Activated CD8-positive, alpha-beta T cell treated with anti-CD3 and anti-CD28 coated beads for 36 hours (primary cell): ENCODE data around the gene UBA7. TPM values are rescaled to one million over a fixed set of nuclear protein-coding genes. Genes with fewer than 3 reads are reported as not detected.

Experiments
- ATAC-seq: fragments of 200-7000 bp; cut with Tn5 transposase; one replicate; pipeline ENCODE4 v1.10.0; 2021; ENCODE audit warnings: mild to moderate bottlenecking, moderate library complexity
- CTCF ChIA-PET: fragments of 350-600 bp; sonication (Branson Sonifier 250); formaldehyde crosslinking; loops from one replicate; lab custom pipeline; 2021; ENCODE audit warnings: antibody characterized with exemption; lab: Charles Lee
- POLR2A ChIA-PET: fragments of 350-600 bp; sonication (Branson Sonifier 250); formaldehyde crosslinking; loops from one replicate; lab custom pipeline; 2021; ENCODE audit warnings: antibody characterized with exemption; lab: Charles Lee
- DNase-seq: peaks from one replicate; pipeline ENCODE4 v3.0.0-alpha.2; 2020
- H3K27ac Mint-ChIP-seq: one replicate; pipeline ENCODE4 v1.8.0; 2021; ENCODE audit warnings: mild to moderate bottlenecking, mixed read lengths
- H3K27me3 Mint-ChIP-seq: one replicate; pipeline ENCODE4 v1.8.0; 2021; ENCODE audit warnings: mixed read lengths
- H3K36me3 Mint-ChIP-seq: one replicate; pipeline ENCODE4 v1.8.0; 2021; ENCODE audit warnings: low read depth, mixed read lengths
- H3K4me1 Mint-ChIP-seq: one replicate; pipeline ENCODE4 v1.8.0; 2021; ENCODE audit warnings: low read depth, mixed read lengths
- H3K4me3 Mint-ChIP-seq: one replicate; pipeline ENCODE4 v1.8.0; 2021; ENCODE audit warnings: mild to moderate bottlenecking, moderate library complexity, mixed read lengths
- H3K9me3 Mint-ChIP-seq: one replicate; pipeline ENCODE4 v1.8.0; 2021; ENCODE audit warnings: mixed read lengths
- intact Hi-C: fragments of 100-400 bp; cut with micrococcal nuclease; formaldehyde crosslinking; loops from one replicate; pipeline ENCODE4 v1.10.0; 2022
- total RNA-seq, 2 experiments: library from RNA; stranded (reverse); gene quantifications; one replicate each; pipeline ENCODE4 v1.2.3, GENCODE V29; 2021
- TF ChIP-seq, protein P1 (sequence below): fragments of 200-600 bp; IDR thresholded peaks from one replicate; pipeline ENCODE4 v1.8.0; 2022; ENCODE audit warnings: antibody characterized with exemption, mild to moderate bottlenecking

The UBA7 gene
- total RNA-seq, 2 experiments from 2014 or later, result 69.9 to 72.3 TPM

DNA sequence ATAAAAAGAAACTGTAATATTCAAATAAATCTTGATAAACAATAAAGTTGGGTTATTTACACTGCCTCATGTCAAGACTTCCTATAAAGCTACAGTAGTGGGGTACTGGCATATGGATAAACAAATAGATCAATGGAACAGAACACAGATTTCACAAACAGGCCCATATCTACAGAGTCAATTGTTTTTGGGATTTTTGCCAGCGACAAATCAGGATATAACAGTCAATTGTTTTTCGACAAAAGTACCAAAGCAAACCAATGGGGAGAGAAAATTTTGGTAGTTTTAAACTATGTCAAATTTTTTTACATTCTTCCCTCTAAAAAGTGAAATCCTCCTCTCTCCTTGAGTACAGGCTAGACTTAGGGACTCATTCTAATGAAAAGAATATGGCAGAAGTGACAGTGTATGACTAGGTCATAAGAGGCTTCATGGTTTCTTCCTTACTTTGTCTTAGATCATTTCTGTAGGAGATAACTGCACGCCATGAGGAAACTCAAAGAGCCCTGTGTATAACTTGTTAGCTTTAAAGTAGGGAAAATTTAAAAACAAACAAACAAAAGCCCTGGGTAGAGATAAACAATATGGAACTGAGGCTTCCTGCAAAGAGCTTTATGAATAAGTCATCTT lies 44.4 kb downstream of the UBA7 start:
- Mint-ChIP-seq H3K27me3 (no peaks in the 10 kb centered on the region), H3K36me3 (peaks cover 8% of the 10 kb centered on the region), H3K27ac (no peak overlapping the region), H3K4me1 (peaks cover 40% of the 10 kb centered on the region), H3K4me3 (no peak overlapping the region), H3K9me3 (no peaks in the 10 kb centered on the region)
- no peak for DNase-seq
- no peak for ATAC-seq
- ChIA-PET POLR2A (no interaction called here), CTCF (interaction anchor here (0.7 to 1.6 kb wide), 3 partner anchors 33 to 599 kb away, joined by 3 to 6 read pairs (median 4); partner anchors contain the start of genes INKA1 and KLHDC8B)
- TF ChIP-seq, protein P1, sequence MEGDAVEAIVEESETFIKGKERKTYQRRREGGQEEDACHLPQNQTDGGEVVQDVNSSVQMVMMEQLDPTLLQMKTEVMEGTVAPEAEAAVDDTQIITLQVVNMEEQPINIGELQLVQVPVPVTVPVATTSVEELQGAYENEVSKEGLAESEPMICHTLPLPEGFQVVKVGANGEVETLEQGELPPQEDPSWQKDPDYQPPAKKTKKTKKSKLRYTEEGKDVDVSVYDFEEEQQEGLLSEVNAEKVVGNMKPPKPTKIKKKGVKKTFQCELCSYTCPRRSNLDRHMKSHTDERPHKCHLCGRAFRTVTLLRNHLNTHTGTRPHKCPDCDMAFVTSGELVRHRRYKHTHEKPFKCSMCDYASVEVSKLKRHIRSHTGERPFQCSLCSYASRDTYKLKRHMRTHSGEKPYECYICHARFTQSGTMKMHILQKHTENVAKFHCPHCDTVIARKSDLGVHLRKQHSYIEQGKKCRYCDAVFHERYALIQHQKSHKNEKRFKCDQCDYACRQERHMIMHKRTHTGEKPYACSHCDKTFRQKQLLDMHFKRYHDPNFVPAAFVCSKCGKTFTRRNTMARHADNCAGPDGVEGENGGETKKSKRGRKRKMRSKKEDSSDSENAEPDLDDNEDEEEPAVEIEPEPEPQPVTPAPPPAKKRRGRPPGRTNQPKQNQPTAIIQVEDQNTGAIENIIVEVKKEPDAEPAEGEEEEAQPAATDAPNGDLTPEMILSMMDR, result no peak
- intact Hi-C loops, result no loop called here

DNA sequence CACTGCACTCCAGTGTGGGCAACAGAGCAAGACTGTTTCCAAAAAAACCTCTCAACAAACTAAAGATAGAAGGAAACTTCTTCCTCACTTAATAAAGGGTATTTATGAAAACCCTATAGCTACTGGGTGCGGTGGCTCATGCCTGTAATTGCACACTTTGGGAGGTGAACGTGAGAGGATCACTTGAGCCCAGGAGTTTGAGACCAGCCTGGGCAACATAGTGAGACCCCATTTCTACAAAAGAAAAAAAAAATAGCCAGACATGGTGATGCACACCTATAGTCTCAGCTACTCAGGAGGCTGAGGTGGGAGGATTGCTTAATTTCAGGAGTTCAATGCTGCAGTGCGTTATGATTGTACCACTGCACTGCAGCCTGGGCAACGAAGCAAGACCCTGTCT lies 49.8 kb downstream of the UBA7 start:
- Mint-ChIP-seq H3K4me1 (peaks cover 13% of the 10 kb centered on the region), H3K4me3 (no peak overlapping the region), H3K36me3 (no peaks in the 10 kb centered on the region), H3K27me3 (no peaks in the 10 kb centered on the region), H3K27ac (no peak overlapping the region), H3K9me3 (no peaks in the 10 kb centered on the region)
- TF ChIP-seq, protein P1, result no peak
- ATAC-seq, result no peak
- intact Hi-C loops, result no loop called here
- no peak for DNase-seq
- CTCF ChIA-PET, result no interaction called here
- POLR2A ChIA-PET, result no interaction called here

DNA sequence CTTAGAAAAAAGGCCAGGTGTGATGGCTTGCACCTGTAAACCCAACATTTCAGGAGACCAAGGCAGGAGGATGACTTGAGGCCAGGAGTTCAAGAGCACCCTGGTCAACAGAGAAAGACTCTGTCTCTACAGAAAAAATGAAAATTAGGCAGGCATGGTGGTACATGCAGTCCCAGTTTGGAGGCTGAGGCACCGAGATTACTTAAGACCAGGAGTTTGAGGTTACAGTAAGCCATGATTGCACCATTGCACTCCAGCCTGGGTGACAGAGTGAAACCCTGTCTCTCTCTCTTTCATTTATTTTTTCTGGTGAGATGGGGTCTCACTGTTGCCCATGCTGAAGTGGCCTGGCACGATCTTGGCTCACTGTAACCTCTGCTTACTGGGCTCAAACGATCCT lies 52.1 kb downstream of the UBA7 start:
- Mint-ChIP-seq H3K4me1 (peaks cover 12% of the 10 kb centered on the region), H3K9me3 (no peaks in the 10 kb centered on the region), H3K4me3 (no peak overlapping the region), H3K36me3 (no peaks in the 10 kb centered on the region), H3K27ac (no peak overlapping the region), H3K27me3 (no peaks in the 10 kb centered on the region)
- POLR2A ChIA-PET, result no interaction called here
- ATAC-seq (no peak), DNase-seq (no peak)
- intact Hi-C loops, result no loop called here
- CTCF ChIA-PET, result no interaction called here
- TF ChIP-seq, protein P1, result no peak

DNA sequence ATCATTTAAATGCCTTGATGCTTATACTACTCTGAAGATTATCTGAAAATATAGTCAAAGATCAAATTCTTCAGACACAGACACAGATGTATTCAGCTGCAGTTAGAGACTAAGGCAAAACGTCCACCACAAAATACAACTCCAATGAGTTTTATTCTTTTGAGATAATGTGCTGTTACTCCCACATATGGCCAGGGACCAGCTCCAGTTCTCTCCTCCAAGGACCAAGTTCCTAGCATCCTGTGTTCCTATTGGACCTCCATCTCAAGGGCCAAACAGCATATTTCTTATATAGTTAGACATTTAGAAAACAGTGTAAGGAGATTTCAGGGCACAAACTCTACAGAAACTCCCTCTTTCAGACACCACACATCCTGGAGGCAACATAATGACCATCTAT lies 54.5 kb downstream of the UBA7 start:
- POLR2A ChIA-PET, result interaction anchor here (2.0 kb wide), 1 partner anchor 13 kb away, joined by 6 read pairs; no protein-coding TSS in a partner anchor
- ATAC-seq (no peak), DNase-seq (no peak)
- no peak overlapping the region for H3K27ac Mint-ChIP-seq
- H3K4me3 Mint-ChIP-seq, result no peak overlapping the region
- no peaks in the 10 kb centered on the region for H3K36me3 Mint-ChIP-seq
- peaks cover 13% of the 10 kb centered on the region for H3K4me1 Mint-ChIP-seq
- no peaks in the 10 kb centered on the region for H3K9me3 Mint-ChIP-seq
- TF ChIP-seq, protein P1, result no peak
- CTCF ChIA-PET, result interaction anchor here (0.7 to 1.6 kb wide), 2 partner anchors 43 to 80 kb away, joined by 3 to 5 read pairs; partner anchors contain the start of gene INKA1
- intact Hi-C loops, result no loop called here
- no peaks in the 10 kb centered on the region for H3K27me3 Mint-ChIP-seq

DNA sequence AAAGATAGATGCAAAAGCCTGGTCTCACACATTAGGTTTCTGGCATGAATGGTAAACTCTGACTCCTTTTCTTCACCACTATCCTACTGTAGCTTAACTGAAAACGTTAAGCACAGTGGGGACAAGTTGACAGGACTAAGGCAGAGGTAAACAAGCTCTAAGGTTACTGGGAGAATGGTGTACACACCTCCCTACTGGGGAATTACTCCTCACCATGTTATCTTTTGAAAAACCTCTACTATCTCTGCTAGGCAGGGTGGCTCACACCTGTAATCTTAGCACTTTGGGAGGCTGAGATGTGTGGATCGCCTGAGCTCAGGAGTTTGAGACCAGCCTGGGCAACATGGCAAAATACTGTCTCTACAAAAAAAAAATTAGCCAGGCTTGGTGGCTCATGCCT lies 56.6 kb downstream of the UBA7 start:
- Mint-ChIP-seq H3K4me3 (no peak overlapping the region), H3K27me3 (no peaks in the 10 kb centered on the region), H3K4me1 (peaks cover 20% of the 10 kb centered on the region), H3K27ac (no peak overlapping the region), H3K36me3 (peaks cover 4% of the 10 kb centered on the region), H3K9me3 (no peaks in the 10 kb centered on the region)
- ChIA-PET POLR2A (no interaction called here), CTCF (interaction anchor here (1.5 to 1.6 kb wide), 3 partner anchors 46 to 217 kb away, joined by 4 to 8 read pairs (median 5); partner anchors contain the start of gene INKA1)
- DNase-seq (no peak), ATAC-seq (no peak)
- intact Hi-C loops, result no loop called here
- TF ChIP-seq, protein P1, result no peak
